ENCODE results near the gene C19orf73.
"Not testable (repeated sequence)": the region's sequence is repeated elsewhere in the genome, so short reads cannot be mapped to it uniquely, and the experiment has no call there.

Gene C19orf73

GRCh38 chr19:49121841-49122240 is 2.9 kb upstream of the C19orf73 start:
- DNase-seq (ENCODE audit: low read depth), result not testable (repeated sequence)

GRCh38 chr19:49120868-49121267 is 1.9 kb upstream of the C19orf73 start:
- DNase-seq (ENCODE audit: low read depth), result no peak

GRCh38 chr19:49120325-49120683 is 1.4 kb upstream of the C19orf73 start:
- DNase-seq (ENCODE audit: low read depth), result no peak

GRCh38 chr19:49119411-49120324 is 725 bp upstream of the C19orf73 start, which contains the start of gene PPFIA3:
Gene PPFIA3 (plus strand): TSS chr19:49119544. CDS start chr19:49127874, 8,330 bp downstream.
- peak; percentile 67 for DNase-seq (ENCODE audit: low read depth)

- no peak for DNase-seq (ENCODE audit: low read depth)
These were observed 1.0 kb downstream of the C19orf73 start for GRCh38 chr19:49117677-49118564.

- DNase-seq (ENCODE audit: low read depth), result no peak
These were observed 2.4 kb downstream of the C19orf73 start for GRCh38 chr19:49116544-49116943.

GRCh38 chr19:49114630-49115363 is 4.1 kb downstream of the C19orf73 start:
- peak; percentile 49 for DNase-seq (ENCODE audit: low read depth)

DNA sequence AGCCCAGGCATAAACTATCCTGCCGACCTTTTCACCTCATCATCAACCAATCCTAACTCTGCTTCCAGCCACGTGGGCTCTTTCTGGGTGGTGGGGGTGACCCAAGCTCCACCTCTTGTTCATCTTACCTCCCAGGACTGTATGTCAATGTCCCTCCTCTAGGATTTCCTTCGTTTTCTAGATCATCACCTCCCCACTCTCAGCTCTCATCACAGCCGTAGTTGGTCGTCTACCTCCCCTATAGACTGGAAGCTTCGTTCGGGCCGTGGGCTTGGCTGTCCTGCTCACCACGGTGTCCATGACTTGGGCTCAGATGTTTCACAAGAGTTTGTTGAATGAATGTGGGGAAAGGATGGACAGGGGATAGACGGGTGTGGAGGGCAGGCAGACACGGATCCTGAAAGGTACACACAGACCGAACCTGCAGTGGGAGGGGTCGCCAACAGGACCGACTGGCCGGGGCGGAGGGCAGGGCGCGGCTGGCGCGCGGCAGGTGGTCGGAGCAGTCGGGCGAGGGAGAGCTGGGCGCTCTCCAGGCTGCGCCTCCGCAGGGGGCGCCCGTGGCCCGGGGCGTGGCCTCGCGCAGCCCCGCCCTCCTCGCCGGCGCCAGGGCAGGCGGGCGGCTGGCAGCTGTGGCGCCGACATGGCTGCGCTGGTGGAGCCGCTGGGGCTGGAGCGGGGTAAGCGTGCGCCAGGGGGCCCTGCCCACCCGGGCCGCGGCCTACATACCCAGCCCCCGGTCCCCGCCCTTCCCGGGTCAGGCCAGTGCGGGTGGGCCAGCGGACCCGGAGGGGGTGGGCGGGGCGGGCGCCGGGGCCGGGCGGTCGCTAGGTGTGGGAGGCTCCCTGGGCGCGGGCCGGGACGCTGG is 4.9 kb downstream of the C19orf73 start, which contains the start of gene LIN7B:
Gene LIN7B (plus strand): TSS at position 609 of the 868 bp plus-strand sequence. CDS start 35 bp downstream, at position 644.
- DNase-seq (ENCODE audit: low read depth), result peak; percentile 75

DNA sequence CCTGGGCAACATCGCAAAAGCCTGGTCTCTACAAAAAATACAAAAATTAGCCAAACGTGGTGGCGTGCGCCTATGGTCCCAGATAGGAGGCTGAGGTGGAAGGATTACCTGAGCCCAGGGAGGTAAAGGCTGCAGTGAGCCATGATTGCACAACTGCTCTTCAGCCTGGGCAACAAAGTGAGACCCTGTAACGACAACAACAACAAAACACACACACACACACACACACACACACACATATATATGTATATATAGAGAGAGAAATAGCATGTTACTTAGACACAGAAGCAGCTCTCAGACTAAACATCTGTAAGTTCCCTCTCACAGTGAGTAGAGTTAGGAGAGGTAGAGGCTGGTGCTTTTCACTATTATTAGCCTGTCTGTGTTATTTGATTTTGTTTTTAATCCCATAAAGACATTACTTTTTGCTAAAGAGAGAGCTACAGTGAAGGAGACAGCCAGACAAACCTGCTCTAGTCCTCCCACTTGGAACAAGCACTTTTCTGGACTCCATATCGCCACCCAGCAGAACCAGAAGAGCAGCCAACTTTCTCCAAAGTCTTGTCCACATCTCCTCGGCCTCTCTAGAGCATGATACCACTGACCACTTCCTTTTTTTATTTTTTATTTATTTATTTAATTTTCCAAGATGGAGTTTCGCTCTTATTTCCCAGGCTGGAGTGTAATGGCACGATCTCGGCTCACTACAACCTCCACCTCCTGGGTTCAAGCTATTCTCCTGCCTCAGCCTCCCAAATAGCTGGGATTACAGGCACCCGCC is 7.5 kb downstream of the C19orf73 start:
- DNase-seq (ENCODE audit: low read depth), result no peak

DNA sequence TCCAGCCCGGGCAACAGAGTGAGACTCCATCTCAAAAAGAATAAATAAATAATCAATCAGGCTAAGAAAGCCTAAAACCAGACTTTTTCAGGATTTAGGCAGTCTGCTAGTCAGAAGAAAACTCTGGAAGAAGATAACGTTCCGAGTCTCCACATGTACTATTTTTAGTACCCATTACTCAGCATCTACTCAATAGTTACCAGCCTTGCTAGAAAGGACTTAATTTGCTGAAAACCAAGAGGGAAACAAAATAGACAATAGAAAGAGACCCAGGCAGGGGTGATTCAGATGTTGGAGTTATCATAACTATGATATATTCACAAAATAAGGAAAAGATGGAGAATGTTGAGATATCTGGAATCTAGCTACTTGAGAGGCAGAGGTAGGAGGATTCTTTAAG is 8.4 kb downstream of the C19orf73 start:
- peak; percentile 36 for DNase-seq (ENCODE audit: low read depth)

GRCh38 chr19:49109569-49110233 is 9.2 kb downstream of the C19orf73 start:
- no peak for DNase-seq (ENCODE audit: low read depth)

DNA sequence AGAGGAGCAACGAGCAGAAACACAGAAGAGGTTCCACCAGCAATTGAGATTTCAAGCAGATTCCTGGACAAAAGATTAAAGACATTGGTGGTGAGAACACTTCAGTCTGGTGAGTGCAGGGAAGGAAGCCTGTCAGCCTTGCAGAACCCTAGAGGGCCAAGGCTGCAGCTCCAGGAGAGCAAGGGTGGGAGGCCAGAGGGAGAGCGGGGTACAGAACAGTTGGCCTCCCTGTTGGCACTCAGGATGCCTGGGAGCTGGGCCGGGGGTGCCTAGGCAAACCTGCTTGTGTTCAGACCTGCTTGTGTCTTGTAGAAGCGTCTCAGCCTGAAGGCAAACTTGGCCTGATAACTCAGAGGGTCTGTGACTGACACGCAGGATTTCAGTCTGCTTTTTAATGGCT is 9.9 kb downstream of the C19orf73 start:
- no peak for DNase-seq (ENCODE audit: low read depth)

GRCh38 chr19:49107625-49108459 is 11.1 kb downstream of the C19orf73 start:
- DNase-seq (ENCODE audit: low read depth), result no peak

DNA sequence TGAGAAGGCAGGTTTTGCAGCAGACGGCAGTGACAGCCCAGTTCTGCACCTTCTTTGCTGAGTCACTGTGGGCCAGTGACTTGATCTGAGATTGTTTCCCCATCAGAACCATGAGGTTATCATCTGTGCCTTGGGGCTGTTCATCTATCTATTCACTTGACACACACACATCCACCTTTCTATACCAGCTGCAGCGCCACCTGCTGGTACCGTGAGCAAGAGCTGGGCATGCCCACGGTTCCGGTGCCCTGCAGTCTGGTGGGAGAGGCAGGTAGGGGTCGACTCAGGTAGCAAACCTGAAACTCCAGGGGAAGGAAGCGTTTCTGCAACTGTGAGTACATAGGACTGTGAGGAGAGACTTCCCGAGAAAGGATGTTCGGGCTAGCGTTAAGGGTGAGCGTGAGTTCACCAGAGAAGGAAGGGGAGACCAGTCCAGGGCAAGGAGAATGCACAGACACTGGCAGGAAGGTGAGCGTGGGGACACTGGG is 12.3 kb downstream of the C19orf73 start:
- peak; percentile 69 for DNase-seq (ENCODE audit: low read depth)

GRCh38 chr19:49104229-49104864 is 14.6 kb downstream of the C19orf73 start:
- DNase-seq (ENCODE audit: low read depth), result no peak

DNA sequence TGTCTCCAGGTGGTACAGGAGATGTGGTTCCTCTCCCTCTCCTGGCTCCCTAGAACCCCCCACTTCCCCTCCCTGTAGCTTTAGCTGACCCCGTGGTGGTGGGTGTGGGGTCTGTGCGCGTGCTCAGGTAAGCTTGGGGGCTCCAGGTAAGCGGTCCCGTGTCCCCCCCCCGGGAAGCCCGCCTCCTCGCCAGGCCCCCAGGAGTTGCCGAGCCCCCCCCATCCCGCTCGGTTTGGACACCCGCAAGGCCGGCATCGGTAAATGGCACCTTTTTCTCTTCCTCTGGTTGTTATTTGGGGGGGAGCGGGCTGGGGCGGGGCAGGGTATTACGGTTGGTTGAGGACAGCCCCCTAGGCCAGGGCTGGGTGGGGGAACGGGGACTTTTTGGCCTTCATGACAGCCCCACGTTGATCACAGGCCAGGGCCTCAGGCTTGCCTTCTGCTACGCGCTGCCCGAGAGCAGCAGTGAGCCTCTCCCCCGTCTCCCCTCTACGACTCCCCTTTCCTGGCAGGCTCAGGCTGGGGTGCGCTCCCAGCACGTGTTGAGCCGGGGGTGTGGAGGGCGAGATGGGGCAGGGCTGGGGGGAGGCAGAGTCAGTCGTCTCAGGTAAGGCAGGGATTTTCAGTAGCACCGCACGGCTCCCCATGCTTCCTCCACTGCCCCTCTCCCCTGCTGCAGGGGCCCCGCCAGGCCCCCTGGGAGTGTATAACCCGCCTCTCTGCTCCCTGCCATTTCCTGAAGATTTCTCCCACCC is 15.4 kb downstream of the C19orf73 start:
- no peak for DNase-seq (ENCODE audit: low read depth)

- DNase-seq (ENCODE audit: low read depth), result no peak
These were observed 16.6 kb downstream of the C19orf73 start for GRCh38 chr19:49102303-49102702.

Data from ELR (cell line).